Uterus (tissue), 4 donors: ENCODE data around the gene KLHL15. TPM values are rescaled to one million over a fixed set of nuclear protein-coding genes. Genes with fewer than 3 reads are reported as not detected.

Source experiments
- DNase-seq, 2 donors: peaks; one replicate each; pipeline ENCODE4 v3.0.0-alpha.2; 2019 to 2020
- H3K27ac ChIP-seq, 2 donors: fragments of 200-600 bp; sonication (generic); 1 replicate in 1 of 2; 2 replicates in 1 of 2; pipeline ENCODE4 v1.5.1; 2016 to 2018
- H3K27me3 ChIP-seq, 2 donors: fragments of 200-600 bp; sonication (generic); one replicate each; pipeline ENCODE4 v1.5.1; 2018 to 2019; ENCODE audit warnings: control low read depth in 1 of 2
- H3K36me3 ChIP-seq, 2 donors: fragments of 200-600 bp; sonication (generic); one replicate each; pipeline ENCODE4 v1.5.1; 2019; ENCODE audit warnings: control low read depth in 1 of 2
- H3K4me1 ChIP-seq, 2 donors: fragments of 200-600 bp; sonication (generic); one replicate each; pipeline ENCODE4 v1.5.1; 2018 to 2019; ENCODE audit warnings: control low read depth in 1 of 2
- H3K4me3 ChIP-seq, 2 donors: fragments of 200-600 bp; sonication (generic); 1 replicate in 1 of 2; 2 replicates in 1 of 2; pipeline ENCODE4 v1.5.1; 2018 to 2019; ENCODE audit warnings: mild to moderate bottlenecking in 1 of 2
- H3K9me3 ChIP-seq, 2 donors: fragments of 200-600 bp; sonication (generic); one replicate each; pipeline ENCODE4 v1.5.1; 2019; ENCODE audit warnings: control low read depth in 1 of 2
- CTCF ChIP-seq, 4 experiments: fragments of 200-600 bp in 2 of 4; fragments of 450-650 bp in 2 of 4; sonication (generic) in 2 of 4; IDR thresholded peaks; one replicate each; pipeline ENCODE4 v1.5.1; 2016 to 2019; ENCODE audit warnings: antibody characterized with exemption in 4 of 4, mild to moderate bottlenecking in 2 of 4, moderate library complexity in 1 of 4
- POLR2A ChIP-seq, 2 donors: fragments of 450-650 bp; IDR thresholded peaks; one replicate each; pipeline ENCODE4 v1.6.1; 2016; ENCODE audit warnings: antibody characterized with exemption in 2 of 2, mild to moderate bottlenecking in 1 of 2, moderate library complexity in 1 of 2
- intact Hi-C: fragments of 100-400 bp; cut with DNase I; formaldehyde crosslinking; loops from one replicate; pipeline ENCODE4 v1.15.1; 2023; ENCODE audit warnings: low total_unique reads
- total RNA-seq, 4 donors: library from RNA; depleted of rRNA in 3 of 4; stranded (reverse); fragments of >200 nt in 3 of 4; gene quantifications; one replicate each; pipeline versions ENCODE4 v1.1.0 to v1.2.4, GENCODE V29; 2014 to 2023
- donor health status: DM: yes; HTN: yes; CAD: no.

Gene KLHL15
- total RNA-seq, 4 donors from 2014 or later = 8.7 to 47.1 (median 17.7) TPM

DNA sequence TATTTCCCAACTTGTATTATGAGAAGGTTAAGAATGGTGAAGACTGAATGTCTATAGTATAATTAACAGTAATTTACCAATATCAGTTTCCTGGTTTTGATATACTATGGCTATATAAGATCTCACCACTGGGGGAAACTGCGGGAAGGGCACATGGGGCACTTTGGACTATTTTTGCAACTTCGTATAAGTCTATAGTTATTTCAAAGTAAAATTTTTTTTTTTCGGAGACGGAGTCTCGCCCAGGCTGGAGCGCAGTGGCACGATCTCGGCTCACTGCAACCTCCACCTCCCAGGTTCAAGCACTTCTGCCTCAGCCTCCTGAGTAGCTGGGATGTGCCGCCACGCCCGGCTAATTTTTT, 73.1 kb downstream of the KLHL15 start:
- no peaks in the 10 kb centered on the region for H3K9me3 ChIP-seq
- H3K27ac ChIP-seq = no peak overlapping the region
- intact Hi-C loops = no loop called here
- H3K4me1 ChIP-seq = no peaks in the 10 kb centered on the region
- H3K4me3 ChIP-seq = no peak overlapping the region
- TF ChIP-seq CTCF (IDR thresholded peaks at IDR 0.05) (no peak), POLR2A (IDR thresholded peaks at IDR 0.05) (no peak)
- no peaks in the 10 kb centered on the region for H3K36me3 ChIP-seq
- H3K27me3 ChIP-seq = peaks cover 0 to 4% of the 10 kb centered on the region in 2 donors
- DNase-seq = no peak

DNA sequence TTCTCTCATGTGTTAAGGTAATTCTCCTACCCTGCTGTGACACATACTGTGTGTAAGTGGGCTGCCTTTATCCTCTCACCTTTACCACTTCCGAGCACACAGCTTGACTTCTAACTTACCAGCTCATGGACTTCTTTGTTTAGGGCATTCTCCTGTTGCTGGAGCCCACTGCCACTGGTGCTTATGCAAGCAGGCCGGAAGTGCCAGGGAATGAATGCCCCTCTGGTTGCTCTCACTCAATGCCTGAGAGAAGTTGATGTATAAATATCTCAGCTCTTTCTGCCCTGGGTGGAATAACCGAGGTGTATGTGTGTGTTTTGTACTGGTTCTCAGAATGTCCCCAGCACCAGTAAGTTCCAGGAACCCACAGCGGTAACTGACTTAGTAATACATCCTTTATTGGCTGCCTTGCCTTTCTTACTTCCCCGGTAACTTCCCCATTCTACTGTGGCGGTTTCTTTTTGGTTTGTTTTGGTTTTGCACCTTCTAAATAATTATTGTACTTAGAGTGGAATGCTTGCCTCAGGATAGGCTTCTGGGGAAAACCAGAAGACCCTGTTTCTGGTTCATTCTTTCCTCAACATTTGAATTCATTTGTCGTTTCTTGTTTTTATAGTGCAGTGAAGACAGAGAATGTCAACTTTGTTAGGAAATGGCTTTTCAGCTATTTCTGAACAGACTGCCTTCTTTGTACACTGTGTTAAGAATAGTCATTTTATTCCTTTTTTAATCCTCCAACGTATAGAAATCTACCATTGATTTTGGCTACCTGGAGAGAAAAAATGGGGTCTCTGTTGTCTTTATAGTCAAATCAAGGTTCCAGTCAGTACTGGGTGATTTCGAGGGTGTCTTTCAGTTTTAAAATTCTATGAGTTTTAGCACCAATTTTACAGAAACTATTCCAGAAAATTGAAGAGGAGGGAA, 73.7 kb downstream of the KLHL15 start:
- no peak overlapping the region for H3K27ac ChIP-seq
- intact Hi-C loops = no loop called here
- H3K27me3 ChIP-seq = peaks cover 0 to 4% of the 10 kb centered on the region in 2 donors
- H3K4me3 ChIP-seq = no peak overlapping the region
- no peak for DNase-seq
- H3K9me3 ChIP-seq = no peaks in the 10 kb centered on the region
- no peaks in the 10 kb centered on the region for H3K36me3 ChIP-seq
- H3K4me1 ChIP-seq = no peaks in the 10 kb centered on the region
- TF ChIP-seq POLR2A (IDR thresholded peaks at IDR 0.05) (no peak), CTCF (IDR thresholded peaks at IDR 0.05) (no peak)

GRCh38 chrX:23952391-23952790, 74.6 kb downstream of the KLHL15 start:
- Histone ChIP-seq H3K4me3 (no peak overlapping the region), H3K27me3 (peaks cover 0 to 4% of the 10 kb centered on the region in 2 donors), H3K9me3 (no peaks in the 10 kb centered on the region), H3K4me1 (no peaks in the 10 kb centered on the region), H3K36me3 (no peaks in the 10 kb centered on the region), H3K27ac (no peak overlapping the region)
- TF ChIP-seq POLR2A (IDR thresholded peaks at IDR 0.05) = no peak
- no peak for TF ChIP-seq CTCF (IDR thresholded peaks at IDR 0.05)
- no peak for DNase-seq
- intact Hi-C loops = no loop called here

- intact Hi-C loops = no loop called here
- no peaks in the 10 kb centered on the region for H3K4me1 ChIP-seq
- TF ChIP-seq CTCF (IDR thresholded peaks at IDR 0.05) = no peak
- TF ChIP-seq POLR2A (IDR thresholded peaks at IDR 0.05) = no peak
- peaks cover 0 to 3% of the 10 kb centered on the region in 2 donors for H3K27me3 ChIP-seq
- H3K27ac ChIP-seq = no peak overlapping the region
- no peak for DNase-seq
- H3K36me3 ChIP-seq = no peaks in the 10 kb centered on the region
- H3K9me3 ChIP-seq = no peaks in the 10 kb centered on the region
- no peak overlapping the region for H3K4me3 ChIP-seq
Measured at GRCh38 chrX:23945206-23945605, 81.8 kb downstream of the KLHL15 start.

DNA sequence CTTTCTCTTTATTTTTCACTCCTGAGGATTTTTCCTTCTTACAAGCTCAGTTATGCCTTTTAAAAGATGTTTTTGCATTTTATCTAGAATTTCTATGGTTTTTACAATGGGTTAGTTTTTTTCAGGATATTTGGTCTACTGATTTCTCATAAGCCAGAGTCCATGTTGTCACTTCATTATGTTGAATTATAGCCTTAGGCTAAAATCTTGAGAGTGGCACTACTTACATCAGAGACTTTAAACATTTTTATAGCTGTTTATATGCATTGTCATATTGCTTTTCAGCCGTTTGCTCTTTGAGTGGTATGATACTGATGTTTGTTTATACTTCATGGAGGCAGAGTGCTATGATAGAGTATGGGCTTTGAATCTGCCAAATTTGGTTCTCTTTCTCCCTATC, 82.8 kb downstream of the KLHL15 start:
- DNase-seq = no peak
- intact Hi-C loops = no loop called here
- no peaks in the 10 kb centered on the region for H3K36me3 ChIP-seq
- no peak overlapping the region for H3K4me3 ChIP-seq
- no peaks in the 10 kb centered on the region for H3K9me3 ChIP-seq
- H3K27me3 ChIP-seq = peaks cover 0 to 3% of the 10 kb centered on the region in 2 donors
- no peak overlapping the region for H3K27ac ChIP-seq
- no peaks in the 10 kb centered on the region for H3K4me1 ChIP-seq
- TF ChIP-seq CTCF (IDR thresholded peaks at IDR 0.05) (no peak), POLR2A (IDR thresholded peaks at IDR 0.05) (no peak)
